Mucosa of rectum (tissue), 2 donors: ENCODE results near the gene PSME3IP1.

Experiments used
- H3K27ac ChIP-seq, 2 donors: one replicate each; pipeline ENCODE4 v1.7.0; 2013; ENCODE audit warnings: inconsistent platforms in 2 of 2, low read depth in 2 of 2, low read length in 2 of 2
- H3K27me3 ChIP-seq, 2 donors: one replicate each; pipeline ENCODE4 v1.7.0; 2013; ENCODE audit warnings: low read length in 2 of 2; ENCODE audit not compliant: control insufficient read depth in 2 of 2, insufficient read depth in 2 of 2
- H3K36me3 ChIP-seq, 2 donors: one replicate each; pipeline ENCODE4 v1.7.0; 2013; ENCODE audit warnings: low read length in 2 of 2; ENCODE audit not compliant: control insufficient read depth in 2 of 2, insufficient read depth in 2 of 2
- H3K4me1 ChIP-seq, 2 donors: one replicate each; pipeline ENCODE4 v1.7.0; 2013; ENCODE audit warnings: low read length in 2 of 2, mild to moderate bottlenecking in 1 of 2; ENCODE audit not compliant: control insufficient read depth in 2 of 2, insufficient read depth in 2 of 2
- H3K4me3 ChIP-seq, 2 donors: one replicate each; pipeline ENCODE4 v1.7.0; 2013; ENCODE audit warnings: low read length in 2 of 2
- H3K9ac ChIP-seq, 2 donors: one replicate each; pipeline ENCODE4 v1.7.0; 2013; ENCODE audit warnings: low read length in 2 of 2, low read depth in 1 of 2, mild to moderate bottlenecking in 1 of 2
- H3K9me3 ChIP-seq, 2 donors: one replicate each; pipeline ENCODE4 v1.7.0; 2013; ENCODE audit warnings: low read length in 2 of 2; ENCODE audit not compliant: control insufficient read depth in 2 of 2
- donor health status: healthy.
- donor health status: Normal muscosa, but diverticular disease.

PSME3IP1 gene

GRCh38 chr16:57185945-57186871 is at the start of gene PSME3IP1, which contains the start of gene RSPRY1:
Gene PSME3IP1 (minus strand): TSS chr16:57186039. CDS start chr16:57173854, 12,185 bp downstream.
Gene RSPRY1 (plus strand): TSS chr16:57186329. CDS start chr16:57204659, 18,330 bp downstream.
- Histone ChIP-seq H3K4me1 (peaks cover 17 to 23% of the 10 kb centered on the region in 2 donors), H3K36me3 (no peaks in the 10 kb centered on the region), H3K9me3 (no peaks in the 10 kb centered on the region), H3K4me3 (peak within 1 kb of the TSS; percentile 92 to 95), H3K9ac (peak within 1 kb of the TSS; percentile 94 to 96), H3K27me3 (no peaks in the 10 kb centered on the region), H3K27ac (peak within 1 kb of the TSS; percentile 93 to 95)

- peaks cover 0 to 4% of the 10 kb centered on the region in 2 donors for H3K4me1 ChIP-seq
- no peaks in the 10 kb centered on the region for H3K9me3 ChIP-seq
- H3K9ac ChIP-seq, result no peak overlapping the region
- H3K27ac ChIP-seq, result peak overlapping the region; percentile 6 to 53
- no peak overlapping the region for H3K4me3 ChIP-seq
- H3K36me3 ChIP-seq, result peaks cover 44 to 55% of the 10 kb centered on the region in 2 donors
- H3K27me3 ChIP-seq, result no peaks in the 10 kb centered on the region
Observed at GRCh38 chr16:57235128-57236021, 49.5 kb upstream of the PSME3IP1 start.

- Histone ChIP-seq H3K27ac (peak overlapping the region; percentile 6 to 53), H3K4me1 (peaks cover 0 to 4% of the 10 kb centered on the region in 2 donors), H3K4me3 (no peak overlapping the region), H3K27me3 (no peaks in the 10 kb centered on the region), H3K9me3 (no peaks in the 10 kb centered on the region), H3K36me3 (peaks cover 48 to 59% of the 10 kb centered on the region in 2 donors), H3K9ac (no peak overlapping the region)
Observed at GRCh38 chr16:57234707-57235092, 48.9 kb upstream of the PSME3IP1 start.

- peaks cover 0 to 4% of the 10 kb centered on the region in 2 donors for H3K4me1 ChIP-seq
- peak overlapping the region in 1 of 2 donors; percentile 53 for H3K27ac ChIP-seq
- H3K4me3 ChIP-seq, result no peak overlapping the region
- no peak overlapping the region for H3K9ac ChIP-seq
- H3K9me3 ChIP-seq, result no peaks in the 10 kb centered on the region
- H3K36me3 ChIP-seq, result peaks cover 46 to 57% of the 10 kb centered on the region in 2 donors
- H3K27me3 ChIP-seq, result no peaks in the 10 kb centered on the region
Observed at GRCh38 chr16:57233944-57234706, 48.3 kb upstream of the PSME3IP1 start.

GRCh38 chr16:57231821-57232350 is 46.0 kb upstream of the PSME3IP1 start:
- peaks cover 49 to 64% of the 10 kb centered on the region in 2 donors for H3K36me3 ChIP-seq
- H3K9me3 ChIP-seq, result no peaks in the 10 kb centered on the region
- no peak overlapping the region for H3K27ac ChIP-seq
- no peaks in the 10 kb centered on the region for H3K27me3 ChIP-seq
- H3K4me3 ChIP-seq, result no peak overlapping the region
- H3K4me1 ChIP-seq, result peaks cover 0 to 4% of the 10 kb centered on the region in 2 donors
- H3K9ac ChIP-seq, result no peak overlapping the region

GRCh38 chr16:57229079-57229478 is 43.2 kb upstream of the PSME3IP1 start:
- no peaks in the 10 kb centered on the region for H3K4me1 ChIP-seq
- H3K36me3 ChIP-seq, result peaks cover 63 to 79% of the 10 kb centered on the region in 2 donors

GRCh38 chr16:57226701-57227621 is 41.1 kb upstream of the PSME3IP1 start:
- no peak overlapping the region for H3K27ac ChIP-seq
- no peak overlapping the region for H3K4me3 ChIP-seq
- H3K9me3 ChIP-seq, result no peaks in the 10 kb centered on the region
- H3K4me1 ChIP-seq, result no peaks in the 10 kb centered on the region
- H3K27me3 ChIP-seq, result no peaks in the 10 kb centered on the region
- peaks cover 64 to 83% of the 10 kb centered on the region in 2 donors for H3K36me3 ChIP-seq
- no peak overlapping the region for H3K9ac ChIP-seq

More at GRCh38 chr16:57229079-57229478, 43.2 kb upstream of the PSME3IP1 start:
- no peak overlapping the region for H3K9ac ChIP-seq
- no peaks in the 10 kb centered on the region for H3K9me3 ChIP-seq
- H3K4me3 ChIP-seq, result no peak overlapping the region
- no peak overlapping the region for H3K27ac ChIP-seq
- H3K27me3 ChIP-seq, result no peaks in the 10 kb centered on the region

GRCh38 chr16:57225978-57226377 is 40.1 kb upstream of the PSME3IP1 start:
- H3K27ac ChIP-seq, result no peak overlapping the region
- H3K36me3 ChIP-seq, result peaks cover 62 to 83% of the 10 kb centered on the region in 2 donors

More at GRCh38 chr16:57225978-57226377, 40.1 kb upstream of the PSME3IP1 start:
- no peak overlapping the region for H3K4me3 ChIP-seq
- no peaks in the 10 kb centered on the region for H3K9me3 ChIP-seq
- no peaks in the 10 kb centered on the region for H3K4me1 ChIP-seq
- no peaks in the 10 kb centered on the region for H3K27me3 ChIP-seq
- H3K9ac ChIP-seq, result no peak overlapping the region
